Hepatocyte (in vitro differentiated cells): Measurements from ENCODE around the gene PXDN.

Experiments
- EZH2 ChIP-seq: fragments of 200-600 bp; sonication (generic); IDR thresholded peaks from 2 replicates; pipeline ENCODE4 v1.6.1; 2016; ENCODE audit warnings: antibody characterized with exemption, mild to moderate bottlenecking, borderline replicate concordance
- TF ChIP-seq, protein P1 (sequence below): fragments of 200-600 bp; sonication (generic); IDR thresholded peaks from 2 replicates; pipeline ENCODE4 v1.5.1; 2016; ENCODE audit warnings: antibody characterized with exemption, mild to moderate bottlenecking; ENCODE audit not compliant: poor library complexity

DNA sequence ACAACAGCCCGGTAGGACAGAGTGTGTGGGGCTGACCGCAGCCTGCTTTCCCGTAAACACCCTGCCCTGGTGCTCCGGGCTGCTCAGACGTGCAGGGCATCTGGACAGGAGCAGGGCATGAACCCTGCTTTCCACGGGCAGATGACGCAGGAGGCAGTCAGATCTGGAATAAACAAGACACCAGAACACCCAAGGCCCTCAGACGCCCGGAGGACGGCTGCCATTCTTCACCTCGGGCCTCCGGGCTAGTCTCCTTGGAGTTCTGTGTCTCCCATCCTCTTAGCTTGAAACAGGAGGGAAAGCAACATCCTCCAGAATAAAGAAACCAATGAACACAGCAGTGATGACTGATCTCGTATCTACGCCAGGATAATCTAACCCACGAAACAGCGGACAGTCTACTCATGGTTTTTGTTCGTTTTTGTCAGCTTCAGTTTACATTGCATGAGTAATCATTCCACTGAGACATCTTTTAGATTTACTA, 7.3 kb downstream of the PXDN start:
- TF ChIP-seq, protein P1, sequence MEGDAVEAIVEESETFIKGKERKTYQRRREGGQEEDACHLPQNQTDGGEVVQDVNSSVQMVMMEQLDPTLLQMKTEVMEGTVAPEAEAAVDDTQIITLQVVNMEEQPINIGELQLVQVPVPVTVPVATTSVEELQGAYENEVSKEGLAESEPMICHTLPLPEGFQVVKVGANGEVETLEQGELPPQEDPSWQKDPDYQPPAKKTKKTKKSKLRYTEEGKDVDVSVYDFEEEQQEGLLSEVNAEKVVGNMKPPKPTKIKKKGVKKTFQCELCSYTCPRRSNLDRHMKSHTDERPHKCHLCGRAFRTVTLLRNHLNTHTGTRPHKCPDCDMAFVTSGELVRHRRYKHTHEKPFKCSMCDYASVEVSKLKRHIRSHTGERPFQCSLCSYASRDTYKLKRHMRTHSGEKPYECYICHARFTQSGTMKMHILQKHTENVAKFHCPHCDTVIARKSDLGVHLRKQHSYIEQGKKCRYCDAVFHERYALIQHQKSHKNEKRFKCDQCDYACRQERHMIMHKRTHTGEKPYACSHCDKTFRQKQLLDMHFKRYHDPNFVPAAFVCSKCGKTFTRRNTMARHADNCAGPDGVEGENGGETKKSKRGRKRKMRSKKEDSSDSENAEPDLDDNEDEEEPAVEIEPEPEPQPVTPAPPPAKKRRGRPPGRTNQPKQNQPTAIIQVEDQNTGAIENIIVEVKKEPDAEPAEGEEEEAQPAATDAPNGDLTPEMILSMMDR: no peak
- no peak for TF ChIP-seq EZH2
